NT2/D1 (cell line): ENCODE measurements around the gene VTI1A.

ENCODE experiments used
- YY1 ChIP-seq: IDR thresholded peaks from 2 replicates; pipeline ENCODE4 v1.6.1; 2011; ENCODE audit not compliant: insufficient read length, insufficient read depth
- ZNF274 ChIP-seq: IDR thresholded peaks from 2 replicates; pipeline ENCODE4 v1.6.1; 2011; ENCODE audit warnings: mild to moderate bottlenecking, low read depth, low read length

- TF ChIP-seq YY1: no peak
- TF ChIP-seq ZNF274: no peak
Observed at GRCh38 chr10:112679392-112679791, 232.4 kb downstream of the VTI1A start.
